DMS 273 (cell line): Measurements from ENCODE around the gene E2F8.
"Not testable (repeated sequence)": the region's sequence is repeated elsewhere in the genome, so short reads cannot be mapped to it uniquely, and the experiment has no call there.

Experiments
- DNase-seq: peaks from one replicate; lab custom pipeline; 2025; ENCODE audit not compliant: unreplicated experiment; lab: John Stamatoyannopoulos, UW

The E2F8 gene

GRCh38 chr11:19240420-19241259, at the start of gene E2F8:
TSS of gene E2F8 (minus strand) at chr11:19240945. CDS start at chr11:19240121, 824 bp downstream.
- peak; percentile 96 for DNase-seq

- DNase-seq: no peak
These were observed 49.6 kb upstream of the E2F8 start for GRCh38 chr11:19290356-19290755.

- no peak for DNase-seq
These were observed 47.5 kb upstream of the E2F8 start for GRCh38 chr11:19288256-19288655.

- DNase-seq: no peak
These were observed 45.7 kb upstream of the E2F8 start for GRCh38 chr11:19286411-19286810.

GRCh38 chr11:19284881-19285280, 44.1 kb upstream of the E2F8 start:
- DNase-seq: no peak

GRCh38 chr11:19283991-19284390, 43.2 kb upstream of the E2F8 start:
- no peak for DNase-seq

GRCh38 chr11:19281555-19281954, 40.8 kb upstream of the E2F8 start:
- DNase-seq: no peak

- peak; percentile 15 for DNase-seq
These were observed 40.3 kb upstream of the E2F8 start for GRCh38 chr11:19281041-19281440.

- no peak for DNase-seq
These were observed 38.7 kb upstream of the E2F8 start for GRCh38 chr11:19279451-19279850.

- DNase-seq: no peak
These were observed 36.4 kb upstream of the E2F8 start for GRCh38 chr11:19276859-19277808.

- no peak for DNase-seq
These were observed 34.8 kb upstream of the E2F8 start for GRCh38 chr11:19275496-19275895.

- DNase-seq: not testable (repeated sequence)
These were observed 32.5 kb upstream of the E2F8 start for GRCh38 chr11:19273219-19273618.

- no peak for DNase-seq
These were observed 28.2 kb upstream of the E2F8 start for GRCh38 chr11:19268909-19269308.

GRCh38 chr11:19267567-19267966, 26.8 kb upstream of the E2F8 start:
- DNase-seq: no peak

GRCh38 chr11:19263333-19263732, 22.6 kb upstream of the E2F8 start:
- no peak for DNase-seq

- DNase-seq: peak; percentile 74
These were observed 19.0 kb upstream of the E2F8 start for GRCh38 chr11:19259487-19260345.

- DNase-seq: no peak
These were observed 18.0 kb upstream of the E2F8 start for GRCh38 chr11:19258641-19259230.

GRCh38 chr11:19254441-19254840, 13.7 kb upstream of the E2F8 start:
- DNase-seq: not testable (repeated sequence)

- no peak for DNase-seq
These were observed 13.1 kb upstream of the E2F8 start for GRCh38 chr11:19253817-19254216.

- DNase-seq: no peak
These were observed 12.5 kb upstream of the E2F8 start for GRCh38 chr11:19253153-19253745.
